Cerebellar nuclear complex (tissue), 1 donor: Measurements from ENCODE around the gene SAT2.
"Not testable (repeated sequence)": the region's sequence is repeated elsewhere in the genome, so short reads cannot be mapped to it uniquely, and the experiment has no call there.

Source experiments
- DNase-seq, 2 experiments: peaks; one replicate each; lab custom pipeline; 2025; lab: John Stamatoyannopoulos, UW

The SAT2 gene

DNA sequence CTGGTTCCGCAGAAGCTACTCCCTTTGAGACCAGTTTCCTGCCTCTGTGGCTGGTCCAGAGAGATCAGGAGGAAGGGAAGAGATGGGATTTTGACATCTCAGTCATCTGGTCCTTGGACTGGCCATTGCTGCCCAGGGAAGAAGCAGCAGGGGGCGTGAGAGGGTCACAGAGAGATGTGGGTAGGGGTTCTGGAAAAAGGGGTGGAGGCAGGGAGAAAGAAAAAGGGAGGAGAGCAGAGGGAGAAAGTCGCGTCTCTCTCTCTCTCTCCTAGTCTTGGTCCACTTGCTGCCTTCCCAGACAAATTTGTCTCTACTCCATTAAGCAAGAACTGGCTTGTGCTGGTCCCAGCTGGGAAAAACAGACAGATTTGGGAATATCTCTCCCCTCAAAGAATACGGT, 6.8 kb upstream of the SAT2 start:
- DNase-seq, result no peak

DNA sequence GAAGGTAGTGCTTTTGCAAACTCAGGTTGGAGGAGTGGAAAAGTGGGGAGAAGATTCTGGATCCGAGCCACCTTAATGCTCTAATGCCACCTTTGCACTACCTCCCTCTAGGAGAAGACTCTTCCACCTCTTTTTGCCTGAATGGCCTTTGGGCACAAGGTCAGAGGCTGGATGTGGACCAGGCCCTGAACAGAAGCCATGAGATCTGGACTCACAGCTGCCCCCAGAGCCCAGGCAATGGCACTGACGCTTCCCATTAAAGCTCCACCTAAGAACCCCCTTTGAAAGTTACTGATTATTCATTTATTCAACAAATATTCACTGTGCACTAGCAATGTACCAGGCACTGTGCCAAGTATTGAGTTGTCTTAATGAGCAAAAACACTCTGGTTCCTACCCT, 5.5 kb upstream of the SAT2 start:
- DNase-seq, result no peak

DNA sequence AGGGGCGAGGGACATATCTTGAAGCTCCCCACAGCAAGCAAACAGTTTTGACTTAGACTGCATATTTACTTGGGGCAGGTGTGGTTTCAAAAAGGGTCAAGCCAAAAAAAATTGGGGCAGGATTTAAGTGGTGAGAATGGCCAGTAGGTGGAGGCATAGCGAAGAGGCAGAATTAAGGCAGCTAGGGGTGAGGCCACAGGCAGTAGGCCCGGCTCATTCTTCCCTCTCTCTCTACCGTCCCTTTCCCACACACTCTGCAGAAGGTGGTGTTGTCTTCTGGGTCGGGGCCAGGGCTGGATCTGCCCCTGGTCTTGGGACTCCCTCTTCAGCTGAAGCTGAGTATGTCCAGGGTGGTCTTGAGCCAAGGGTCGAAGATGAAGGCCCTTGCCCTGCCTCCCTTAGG, 4.9 kb upstream of the SAT2 start:
- DNase-seq, result no peak

DNA sequence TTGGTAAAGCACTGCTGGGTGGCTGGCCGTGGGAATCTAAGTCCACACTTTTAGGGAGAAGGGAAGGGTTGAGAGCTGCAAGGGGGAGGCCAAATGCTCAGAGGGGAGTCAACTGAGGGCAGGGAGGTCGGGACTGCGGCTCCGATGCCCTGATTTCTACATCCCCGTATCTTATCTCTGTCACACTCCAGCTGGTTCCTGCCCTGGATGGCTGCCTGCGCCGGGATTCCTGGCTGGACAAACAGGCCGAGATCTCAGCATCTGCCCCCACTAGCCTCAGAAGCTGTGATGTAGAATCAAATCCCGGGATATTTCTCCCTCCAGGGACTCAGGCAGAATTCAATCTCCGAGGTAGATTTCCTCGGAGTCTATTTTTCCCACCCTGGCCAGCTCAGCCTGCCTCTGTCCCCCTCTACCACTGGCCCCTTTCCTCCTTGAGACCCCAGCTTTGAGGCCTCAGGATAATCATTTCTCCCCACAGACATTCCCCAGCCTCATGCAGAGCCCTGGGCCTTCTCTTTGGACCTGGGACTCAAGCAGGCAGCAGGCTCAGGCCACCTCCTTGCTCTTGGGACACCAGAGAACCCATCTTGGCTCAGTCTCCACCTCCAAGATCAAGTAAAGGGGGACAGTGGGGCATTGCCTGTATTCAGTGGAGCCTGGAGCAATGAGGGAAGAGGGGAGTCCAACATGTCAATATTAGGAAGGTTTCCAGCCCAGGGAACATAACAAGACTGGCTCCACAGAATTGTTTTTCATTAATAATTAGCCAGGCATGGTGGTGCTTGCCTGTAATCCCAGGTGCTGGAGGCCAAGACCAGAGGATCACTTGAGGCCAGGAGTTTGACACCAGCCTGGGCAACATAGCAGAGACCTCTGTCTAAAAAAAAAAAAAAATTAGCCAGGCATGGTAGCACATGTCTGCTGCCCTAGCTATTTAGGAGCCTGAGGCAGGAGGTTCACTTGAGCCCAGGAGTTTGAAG, 4.1 kb upstream of the SAT2 start:
- DNase-seq, result no peak

DNA sequence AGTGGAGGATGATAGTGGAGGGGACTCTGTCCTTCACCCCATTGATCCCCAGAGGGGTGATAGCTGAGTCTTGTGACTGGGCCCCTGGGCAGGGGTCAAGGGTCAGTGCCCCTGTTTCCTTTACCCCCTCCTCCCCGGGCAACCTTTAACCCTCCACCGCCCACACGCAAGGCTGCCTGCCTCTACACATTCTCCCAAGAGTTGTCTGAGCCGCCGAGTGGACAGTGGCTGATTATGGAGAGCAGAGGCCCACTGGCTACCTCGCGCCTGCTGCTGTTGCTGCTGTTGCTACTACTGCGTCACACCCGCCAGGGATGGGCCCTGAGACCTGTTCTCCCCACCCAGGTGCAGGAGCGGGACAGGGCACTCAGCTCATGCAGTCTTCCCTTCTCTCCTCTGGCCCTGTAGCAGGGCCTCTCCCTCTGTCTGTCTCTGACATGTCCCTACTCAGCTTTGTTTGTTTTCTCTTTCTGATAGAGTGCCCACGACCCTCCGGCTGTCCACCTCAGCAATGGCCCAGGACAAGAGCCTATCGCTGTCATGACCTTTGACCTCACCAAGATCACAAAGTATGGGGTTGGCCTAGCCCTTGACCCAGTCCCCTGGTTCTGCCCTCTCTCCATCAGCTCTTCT, 2.4 kb upstream of the SAT2 start, which contains the start of gene SHBG:
Gene SHBG (plus strand): TSS at position 197 of the 633 bp plus-strand sequence. CDS start 38 bp downstream, at position 235.
- DNase-seq, result no peak

DNA sequence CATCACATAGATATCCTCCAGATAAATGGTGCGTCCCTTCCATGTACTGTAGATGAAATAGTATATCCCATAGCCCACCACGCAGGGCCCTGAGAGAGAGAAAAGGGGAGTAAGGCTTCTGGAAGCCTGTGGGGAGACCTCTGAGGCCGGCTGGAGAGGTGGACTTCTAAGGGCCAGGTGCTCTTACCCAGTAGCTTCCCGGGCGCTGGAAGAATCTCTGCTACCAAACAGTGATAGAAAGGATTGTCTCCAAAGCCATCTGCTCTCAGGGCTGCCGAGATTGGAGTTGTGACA, 718 bp downstream of the SAT2 start:
- peak in 1 of 2 experiments; percentile 32 for DNase-seq

DNA sequence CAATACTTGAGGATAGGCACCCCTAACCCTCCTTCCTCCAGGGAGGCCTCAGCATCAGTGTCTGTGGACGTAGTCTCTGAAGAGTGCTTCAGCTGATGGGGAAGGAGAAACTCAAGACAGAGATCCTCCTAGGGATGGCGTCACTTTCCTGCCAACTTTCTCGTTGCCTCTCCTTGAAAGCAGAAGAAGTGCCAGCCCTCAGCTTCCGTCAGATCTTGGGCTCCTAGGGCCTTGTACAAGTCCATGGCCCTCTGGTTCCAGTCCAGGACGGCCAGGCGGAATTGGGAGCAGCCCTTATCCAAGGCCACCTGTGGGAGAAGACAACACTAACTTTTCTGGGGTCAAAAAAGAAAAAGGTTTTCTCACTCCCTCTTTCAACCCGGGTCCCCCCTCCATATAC, 1.3 kb downstream of the SAT2 start:
- DNase-seq, result no peak

DNA sequence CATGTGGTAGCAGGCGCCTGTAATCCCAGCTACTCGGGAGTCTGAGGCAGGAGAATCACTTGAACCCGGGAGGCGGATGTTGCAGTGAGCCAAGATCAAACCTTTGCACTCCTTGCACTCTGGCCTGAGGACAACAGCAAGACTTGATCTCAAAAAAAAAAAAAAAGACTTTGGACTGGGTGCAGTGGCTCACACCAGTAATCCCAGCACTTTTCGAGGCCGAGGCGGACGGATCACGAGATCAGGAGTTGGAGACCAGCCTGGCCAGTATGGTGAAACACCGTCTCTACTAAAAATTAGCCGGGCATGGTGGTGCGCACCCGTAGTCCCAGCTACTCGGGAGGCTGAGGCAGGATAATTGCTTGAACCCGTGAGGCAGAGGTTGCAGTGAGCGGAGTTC, 1.9 kb downstream of the SAT2 start:
- not testable (repeated sequence) for DNase-seq

DNA sequence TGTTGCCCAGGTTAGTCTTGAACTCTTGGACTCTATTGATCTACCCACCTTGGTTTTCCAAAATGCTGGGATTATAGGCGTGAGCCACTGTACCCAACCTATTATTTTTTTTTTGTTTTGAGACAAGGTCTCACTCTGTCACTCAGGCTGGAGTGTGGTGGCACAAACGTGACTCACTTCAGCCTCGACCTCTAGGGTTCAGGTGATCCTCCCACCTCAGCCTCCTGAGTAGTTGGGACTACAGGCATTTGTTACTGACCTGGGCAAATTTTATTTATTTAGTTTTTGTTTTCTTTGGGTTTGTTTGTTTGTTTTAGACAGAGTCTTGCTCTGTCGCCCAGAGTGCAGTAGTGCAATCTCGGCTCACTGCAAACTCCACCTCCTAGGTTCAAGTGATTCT, 4.0 kb downstream of the SAT2 start:
- no peak for DNase-seq

DNA sequence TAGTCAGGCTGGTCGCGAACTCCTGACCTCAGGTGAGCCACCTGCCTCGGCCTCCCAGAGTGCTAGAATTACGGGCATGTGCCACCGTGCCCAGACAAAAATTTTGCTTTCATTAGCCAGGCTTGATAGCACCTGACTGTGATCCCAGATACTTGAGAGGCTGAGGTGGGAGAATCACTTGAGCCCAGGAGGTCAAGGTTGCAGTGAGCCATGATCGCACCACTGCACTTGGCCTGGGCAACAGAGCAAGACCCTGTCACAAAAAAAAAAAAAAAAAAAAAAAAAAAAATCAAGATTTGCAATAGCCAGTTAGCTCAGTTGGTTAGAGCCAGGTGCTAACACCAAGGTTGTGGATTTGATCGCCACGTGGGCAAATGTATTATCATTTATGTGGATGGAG, 6.8 kb downstream of the SAT2 start:
- no peak for DNase-seq

DNA sequence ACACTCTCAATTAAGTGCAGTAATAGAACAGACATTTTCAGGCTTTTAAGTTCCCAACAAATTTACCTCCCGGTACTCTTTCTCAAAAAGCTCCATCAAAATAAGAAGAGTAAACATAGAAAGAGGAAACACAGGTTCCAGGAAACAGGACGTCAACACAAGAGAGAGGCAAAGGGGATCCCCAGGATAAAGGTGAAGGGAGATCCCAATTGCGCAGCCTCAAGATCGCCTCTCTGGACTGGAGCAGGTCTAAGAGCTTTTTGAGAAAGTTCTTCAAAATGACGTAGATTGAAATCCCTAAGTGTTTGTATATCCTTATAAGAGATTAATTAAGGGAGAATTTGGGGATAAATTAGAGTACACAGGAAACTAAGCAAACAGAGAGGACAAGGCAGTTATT, 9.0 kb downstream of the SAT2 start:
- DNase-seq, result no peak

DNA sequence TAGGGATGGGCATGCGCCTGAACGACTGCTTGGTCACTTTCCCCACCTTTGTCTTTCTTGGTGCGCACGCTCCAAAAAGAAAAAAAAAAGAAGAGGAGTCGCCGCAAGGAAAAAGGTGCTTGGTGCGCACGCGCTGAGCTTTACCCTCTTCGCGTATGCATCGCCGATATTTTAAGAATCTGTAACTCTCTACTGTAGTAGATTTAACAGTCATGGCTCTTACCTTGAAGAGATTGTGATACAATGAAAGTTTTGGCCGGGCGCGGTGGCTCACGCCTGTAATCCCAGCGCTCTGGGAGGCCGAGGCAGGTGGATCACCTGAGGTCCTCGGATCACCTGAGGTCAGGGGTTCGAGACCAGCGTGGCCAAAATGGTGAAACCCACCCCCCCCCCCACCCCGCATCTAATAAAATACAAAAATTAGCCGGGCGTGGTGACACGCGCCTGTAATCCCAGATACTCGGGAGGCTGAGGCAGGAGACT, 12.3 kb downstream of the SAT2 start:
- no peak for DNase-seq

DNA sequence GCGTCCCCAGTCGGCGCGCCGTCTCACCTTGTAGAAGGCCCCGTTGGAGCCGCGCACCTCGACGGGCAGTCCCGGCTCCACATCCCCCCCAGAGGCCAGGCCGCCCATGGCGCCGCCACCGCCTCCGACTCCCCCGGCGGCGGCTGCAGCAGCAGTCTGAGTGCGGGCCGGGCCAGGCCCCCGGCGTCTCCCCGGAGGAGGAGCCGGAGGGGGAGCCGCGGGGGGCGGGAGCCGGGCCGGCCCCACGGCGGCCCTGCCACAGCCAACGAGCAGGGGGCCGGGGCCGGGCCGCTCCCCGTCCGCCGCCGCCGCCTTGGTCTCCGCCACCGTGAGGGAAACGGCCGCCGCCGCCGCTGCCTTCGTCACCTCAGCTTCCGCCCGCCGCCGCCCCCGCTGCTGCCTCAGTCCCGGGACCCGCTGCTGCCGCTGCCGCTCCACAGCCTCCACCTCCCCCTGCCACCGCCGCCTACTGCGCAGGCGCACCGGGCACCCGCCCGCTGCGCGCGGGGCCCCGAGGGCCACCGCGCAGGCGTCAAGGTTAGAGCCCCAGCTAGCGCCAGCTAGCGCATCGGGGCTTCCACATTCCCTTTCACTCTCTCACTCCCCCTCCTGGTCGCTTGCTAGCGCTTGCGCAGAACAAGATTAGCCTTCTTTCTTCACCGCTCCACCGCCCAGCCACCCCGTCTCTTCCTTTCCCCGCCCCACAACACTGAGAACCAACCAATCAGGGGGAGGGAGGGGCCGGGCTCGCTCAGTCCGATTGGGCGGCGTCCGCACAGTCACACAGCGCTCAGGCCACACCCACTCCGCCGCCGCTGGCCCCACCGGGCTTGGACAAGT, 13.0 kb downstream of the SAT2 start, which contains the start of gene FXR2:
Gene FXR2 (minus strand): TSS at position 473 of the 840 bp plus-strand sequence. CDS start 365 bp downstream, at position 108.
- peak; percentile 98 for DNase-seq

DNA sequence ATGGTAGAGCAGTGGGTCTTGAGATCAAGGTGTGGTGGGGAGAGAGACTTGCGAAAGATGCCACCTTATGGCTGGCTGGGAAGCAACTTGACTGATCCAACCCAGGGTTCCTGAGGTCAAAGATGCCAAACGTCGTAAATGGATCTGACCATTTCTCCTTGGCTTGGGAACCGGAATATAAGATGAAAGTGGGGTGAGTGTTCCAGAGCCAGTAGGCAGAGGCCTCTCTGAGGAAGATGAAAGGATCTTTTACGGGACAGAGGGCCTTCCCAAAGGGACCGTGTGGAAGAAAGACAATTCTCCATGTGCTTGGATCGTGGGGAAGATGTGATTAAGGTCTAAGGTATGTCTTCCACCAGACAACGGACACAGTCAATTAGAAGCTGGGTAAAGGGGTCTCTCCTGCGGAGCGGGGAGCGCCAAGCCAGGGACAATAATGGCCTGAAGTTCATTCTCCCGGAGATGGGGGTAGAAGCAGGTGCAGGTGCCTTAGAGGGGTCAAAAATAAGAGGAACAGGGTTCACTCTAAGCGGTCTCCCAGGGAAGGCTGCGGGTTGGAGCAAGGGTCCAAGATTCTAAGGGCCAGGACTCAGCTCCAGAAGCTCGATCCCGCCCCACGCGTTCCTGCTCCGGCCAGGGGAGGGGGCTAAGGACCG, 13.7 kb downstream of the SAT2 start:
- DNase-seq, result no peak

DNA sequence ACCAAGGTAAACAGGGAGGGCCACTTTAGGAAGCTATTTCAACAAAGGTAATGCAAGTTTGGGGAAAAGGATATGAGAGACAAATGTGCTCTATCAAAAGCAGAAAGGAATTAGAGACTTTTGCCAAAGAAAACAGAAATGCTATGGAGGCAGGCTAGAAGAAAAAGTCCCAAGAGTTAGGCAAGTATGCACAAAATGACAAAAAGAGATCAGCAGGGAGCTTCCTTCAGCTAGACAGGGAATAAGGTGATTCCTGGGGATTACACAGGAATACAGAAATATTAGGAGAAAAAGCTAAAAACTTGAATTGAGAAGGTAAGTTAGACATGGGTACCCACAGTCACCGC, 15.4 kb downstream of the SAT2 start:
- DNase-seq, result no peak

DNA sequence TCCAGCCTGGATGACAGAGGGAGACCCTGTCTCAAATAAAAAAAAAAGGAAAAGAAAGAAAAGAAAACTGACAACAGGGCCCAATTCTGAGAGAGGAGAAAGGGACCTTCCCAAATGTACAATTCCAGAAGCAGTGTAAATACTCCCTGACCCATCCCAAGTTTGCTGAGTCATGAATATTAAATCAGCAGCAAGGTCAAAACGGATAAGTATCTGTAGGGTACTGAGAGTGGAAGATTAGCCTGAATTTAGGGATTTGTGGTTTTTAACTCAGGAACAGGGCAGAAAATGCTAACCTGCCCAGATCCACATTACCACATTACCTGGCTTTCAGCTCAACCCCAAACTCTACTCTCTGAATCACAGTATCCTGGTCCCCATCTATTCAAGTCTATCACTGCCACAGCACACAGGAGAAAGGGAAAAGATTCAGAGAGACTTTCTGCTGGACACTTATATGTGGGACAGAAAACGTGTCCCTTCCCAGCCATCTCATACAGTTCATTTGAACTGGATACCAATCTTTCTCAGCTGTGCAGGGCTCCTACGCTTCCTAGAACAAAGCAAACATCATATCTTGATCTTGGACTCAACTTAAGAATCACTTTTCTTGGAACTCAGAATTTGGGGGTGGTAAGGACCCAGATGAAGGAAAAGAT, 15.9 kb downstream of the SAT2 start:
- DNase-seq, result no peak

DNA sequence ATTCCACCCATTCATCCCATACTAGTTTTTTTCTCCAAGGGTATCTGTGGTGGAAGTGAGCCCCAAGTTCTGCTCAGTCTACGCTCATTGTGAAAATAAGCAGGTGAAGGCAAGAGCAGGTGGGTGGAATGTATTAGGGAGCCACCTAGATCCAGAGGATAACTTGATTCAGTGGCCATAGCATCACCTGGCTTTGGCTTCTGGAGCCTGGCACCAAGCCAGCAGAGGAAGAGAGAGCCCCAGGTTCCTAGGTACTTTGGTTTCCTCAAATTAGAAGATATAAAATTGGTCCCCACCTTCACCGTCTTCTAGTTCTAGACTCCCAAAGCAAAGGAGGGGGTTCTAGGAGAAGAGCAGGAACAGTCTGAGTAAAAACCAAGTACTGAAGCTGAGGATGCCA, 17.0 kb downstream of the SAT2 start:
- DNase-seq, result no peak

DNA sequence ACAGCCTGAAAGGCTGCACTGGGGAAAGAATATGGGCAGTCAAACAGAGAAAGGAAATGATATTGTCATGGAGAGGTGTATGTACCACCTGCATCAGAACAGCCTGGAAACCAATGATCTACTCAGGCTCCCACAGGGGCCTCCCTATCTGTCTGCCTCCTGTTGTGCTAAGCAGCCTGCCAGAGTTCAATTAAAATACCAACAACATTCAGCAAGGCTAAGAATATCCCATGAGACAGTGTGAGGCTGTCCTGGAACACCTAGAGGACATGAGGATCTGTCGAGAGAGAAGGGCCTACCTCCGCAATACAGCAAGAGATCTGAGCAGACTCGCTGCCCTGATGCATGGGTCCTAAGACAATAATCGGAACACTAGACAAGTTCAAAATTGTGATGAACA, 21.3 kb downstream of the SAT2 start:
- DNase-seq, result no peak

DNA sequence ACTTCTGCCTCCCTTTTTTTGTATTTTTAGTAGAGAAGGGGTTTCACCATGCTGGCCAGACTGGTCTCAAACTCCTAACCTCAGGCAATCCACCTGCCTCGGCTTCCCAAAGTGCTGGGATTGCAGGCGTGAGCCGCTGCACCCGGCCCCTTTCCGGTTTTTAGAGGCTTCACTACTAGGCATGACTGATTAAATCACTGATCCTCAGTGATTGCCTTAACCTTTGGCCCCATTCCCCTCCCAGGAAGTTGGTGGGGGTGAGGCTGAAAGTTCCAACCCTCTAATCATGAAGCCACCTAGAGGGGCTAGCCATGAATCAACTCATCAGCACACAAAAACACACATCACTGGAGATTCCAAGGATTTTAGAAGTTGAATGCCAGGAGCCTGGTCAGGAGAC, 30.1 kb downstream of the SAT2 start:
- DNase-seq, result not testable (repeated sequence)

DNA sequence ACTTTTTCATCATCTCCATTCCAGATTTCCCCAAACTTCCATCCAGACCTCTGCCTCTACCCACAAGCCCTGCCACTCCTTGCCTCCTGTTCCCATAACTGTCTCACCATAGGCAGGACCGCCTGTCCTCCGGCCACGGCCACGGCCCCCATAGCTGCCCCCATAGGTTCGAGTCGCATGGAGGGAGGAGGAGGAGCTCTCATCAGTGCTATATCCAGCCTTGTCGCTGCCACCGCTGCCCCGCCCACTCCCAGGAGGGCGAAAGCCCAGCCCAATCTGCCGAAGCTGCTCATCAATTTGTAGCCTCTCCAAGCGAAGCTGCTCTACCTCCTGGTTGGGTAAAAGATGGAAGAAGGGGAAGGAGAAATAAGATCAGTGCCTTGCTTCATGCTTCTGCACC, 34.3 kb downstream of the SAT2 start:
- DNase-seq, result no peak

DNA sequence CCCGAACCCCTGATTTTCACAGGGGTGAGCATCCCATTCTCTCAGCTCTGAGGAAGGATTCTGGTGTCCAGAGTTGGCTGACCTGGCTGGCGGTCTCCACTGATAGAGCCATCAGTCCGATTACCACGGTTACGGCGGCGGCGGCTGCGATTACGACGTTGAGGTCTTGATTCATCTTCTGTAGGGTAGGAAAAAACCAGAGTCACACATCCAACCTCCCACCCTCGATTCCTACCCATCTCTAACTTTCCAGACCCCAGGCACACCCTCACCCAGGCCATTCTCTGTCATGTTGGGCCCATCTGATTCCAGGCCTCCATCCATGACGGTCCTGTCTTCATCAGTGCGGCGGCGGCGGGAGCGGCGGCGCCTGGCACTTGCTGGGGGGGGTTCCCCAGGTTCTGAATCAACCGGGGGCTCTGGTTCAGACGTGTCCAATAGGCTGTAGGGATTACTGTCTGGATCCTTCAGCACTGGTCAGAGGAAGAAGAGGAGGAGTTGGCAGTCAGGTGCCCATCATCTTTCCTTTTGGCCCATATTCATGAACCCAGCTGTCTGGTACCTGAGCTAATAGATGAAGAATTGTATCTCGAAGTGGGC, 35.1 kb downstream of the SAT2 start:
- no peak for DNase-seq
